Limb (tissue), 2 donors: ENCODE measurements around the gene HMGN3.

ENCODE experiments used
- DNase-seq, 2 donors: peaks; one replicate each; pipeline ENCODE4 v3.0.0-alpha.2; 2016; ENCODE audit errors: extremely low spot score in 2 of 2

HMGN3 gene

GRCh38 chr6:79232696-79233462 lies 1.6 kb downstream of the HMGN3 start:
- no peak for DNase-seq

- no peak for DNase-seq
These were observed 2.8 kb downstream of the HMGN3 start for GRCh38 chr6:79231666-79232065.

- DNase-seq: no peak
These were observed 3.4 kb downstream of the HMGN3 start for GRCh38 chr6:79231101-79231500.

- no peak for DNase-seq
These were observed 4.3 kb downstream of the HMGN3 start for GRCh38 chr6:79230149-79230548.

- DNase-seq: no peak
These were observed 7.0 kb downstream of the HMGN3 start for GRCh38 chr6:79227445-79227844.

GRCh38 chr6:79226660-79227059 lies 7.8 kb downstream of the HMGN3 start:
- no peak for DNase-seq

GRCh38 chr6:79225717-79226599 lies 8.5 kb downstream of the HMGN3 start:
- no peak for DNase-seq

- no peak for DNase-seq
These were observed 10.7 kb downstream of the HMGN3 start for GRCh38 chr6:79223611-79224404.

- DNase-seq: no peak
These were observed 19.2 kb downstream of the HMGN3 start for GRCh38 chr6:79215213-79215824.

- no peak for DNase-seq
These were observed 21.6 kb downstream of the HMGN3 start for GRCh38 chr6:79212859-79213258.

GRCh38 chr6:79208816-79209215 lies 25.7 kb downstream of the HMGN3 start:
- no peak for DNase-seq

GRCh38 chr6:79203753-79204253 lies 30.7 kb downstream of the HMGN3 start:
- DNase-seq: no peak

- DNase-seq: no peak
These were observed 31.9 kb downstream of the HMGN3 start for GRCh38 chr6:79202556-79202955.

- DNase-seq: no peak
These were observed 32.5 kb downstream of the HMGN3 start for GRCh38 chr6:79201983-79202382.

GRCh38 chr6:79201143-79201542 lies 33.3 kb downstream of the HMGN3 start:
- DNase-seq: no peak

GRCh38 chr6:79196912-79197311 lies 37.6 kb downstream of the HMGN3 start:
- DNase-seq: no peak

GRCh38 chr6:79193971-79194370 lies 40.5 kb downstream of the HMGN3 start:
- DNase-seq: no peak

GRCh38 chr6:79189760-79190350 lies 44.6 kb downstream of the HMGN3 start:
- DNase-seq: no peak

- DNase-seq: no peak
These were observed 45.5 kb downstream of the HMGN3 start for GRCh38 chr6:79188885-79189480.

GRCh38 chr6:79188107-79188506 lies 46.4 kb downstream of the HMGN3 start:
- no peak for DNase-seq
